Astrocyte (in vitro differentiated cells and primary cell): ENCODE measurements around the gene SF1. TPM values are rescaled to one million over a fixed set of nuclear protein-coding genes. Genes with fewer than 3 reads are reported as not detected.

Experiments
- DNase-seq: peaks from one replicate; pipeline ENCODE4 v3.0.0-alpha.2; 2010; ENCODE audit warnings: low read depth
- FAIRE-seq: peaks from 2 replicates; lab custom pipeline; 2011; peaks lifted over from hg19 to GRCh38; lab: Jason Lieb, UNC
- H2AFZ ChIP-seq: 2 replicates; pipeline ENCODE4 v1.6.0; 2012; ENCODE audit warnings: low read depth, low read length, inconsistent platforms
- H3K27ac ChIP-seq: 2 replicates; pipeline ENCODE4 v1.5.1; 2011; ENCODE audit warnings: low read depth, low read length, inconsistent platforms
- H3K27me3 ChIP-seq: 2 replicates; pipeline ENCODE4 v1.6.0; 2011; ENCODE audit warnings: low read length, inconsistent platforms; ENCODE audit not compliant: insufficient read depth
- H3K36me3 ChIP-seq: 2 replicates; pipeline ENCODE4 v1.5.1; 2011; ENCODE audit warnings: low read length, inconsistent platforms; ENCODE audit not compliant: insufficient read depth
- H3K4me1 ChIP-seq: 2 replicates; pipeline ENCODE4 v1.5.1; 2011; ENCODE audit warnings: low read length, inconsistent platforms; ENCODE audit not compliant: insufficient read depth
- H3K4me2 ChIP-seq: 2 replicates; pipeline ENCODE4 v1.6.0; 2012; ENCODE audit warnings: low read length, inconsistent platforms
- H3K4me3 ChIP-seq: 2 replicates; pipeline ENCODE4 v1.5.1; 2011; ENCODE audit warnings: low read depth, mild to moderate bottlenecking, low read length, inconsistent platforms; ENCODE audit not compliant: insufficient read depth
- H3K79me2 ChIP-seq: 2 replicates; pipeline ENCODE4 v1.6.0; 2012; ENCODE audit warnings: mild to moderate bottlenecking, low read length, inconsistent platforms; ENCODE audit not compliant: insufficient read depth
- H3K9ac ChIP-seq: 2 replicates; pipeline ENCODE4 v1.6.0; 2012; ENCODE audit warnings: mild to moderate bottlenecking, low read length, inconsistent platforms
- H3K9me3 ChIP-seq: 2 replicates; pipeline ENCODE4 v1.5.1; 2012; ENCODE audit warnings: low read depth, mild to moderate bottlenecking, low read length, inconsistent platforms; ENCODE audit not compliant: insufficient read depth
- H4K20me1 ChIP-seq: 2 replicates; pipeline ENCODE4 v1.6.0; 2012; ENCODE audit warnings: low read length, inconsistent platforms; ENCODE audit not compliant: insufficient read depth
- H3K27ac Mint-ChIP-seq: one replicate; pipeline ENCODE4 v1.8.0; 2021; ENCODE audit warnings: mild to moderate bottlenecking, mixed read lengths; ENCODE audit not compliant: unreplicated experiment
- H3K27me3 Mint-ChIP-seq: one replicate; pipeline ENCODE4 v1.8.0; 2021; ENCODE audit warnings: low read depth, mixed read lengths; ENCODE audit not compliant: unreplicated experiment
- H3K36me3 Mint-ChIP-seq: one replicate; pipeline ENCODE4 v1.8.0; 2021; ENCODE audit warnings: low read depth, mixed read lengths; ENCODE audit not compliant: unreplicated experiment
- H3K4me1 Mint-ChIP-seq: one replicate; pipeline ENCODE4 v1.8.0; 2021; ENCODE audit warnings: low read depth, mixed read lengths; ENCODE audit not compliant: unreplicated experiment
- H3K4me3 Mint-ChIP-seq: one replicate; pipeline ENCODE4 v1.8.0; 2021; ENCODE audit warnings: mild to moderate bottlenecking, moderate library complexity, mixed read lengths; ENCODE audit not compliant: unreplicated experiment
- H3K9me3 Mint-ChIP-seq: one replicate; pipeline ENCODE4 v1.8.0; 2021; ENCODE audit warnings: mild to moderate bottlenecking, mixed read lengths; ENCODE audit not compliant: unreplicated experiment
- CTCF ChIP-seq: IDR thresholded peaks from 2 replicates; pipeline ENCODE4 v1.5.1; 2011; ENCODE audit warnings: low read depth, mild to moderate bottlenecking, inconsistent platforms, low read length, moderate library complexity; ENCODE audit not compliant: insufficient read depth
- EZH2 ChIP-seq: IDR thresholded peaks from 2 replicates; pipeline ENCODE4 v1.6.1; 2012; ENCODE audit warnings: mild to moderate bottlenecking, low read length, inconsistent platforms; ENCODE audit not compliant: insufficient read depth
- total RNA-seq: library from RNA; stranded (reverse); gene quantifications from 2 replicates; pipeline ENCODE4 v1.2.1, GENCODE V29; 2021

The SF1 gene
- total RNA-seq, 1 donor from 2014 or later, result 215 TPM

- DNase-seq (no peak), FAIRE-seq (no peak)
- H3K36me3 Mint-ChIP-seq, result peaks cover 5% of the 10 kb centered on the region
- no peak overlapping the region for H3K9ac ChIP-seq
- H3K4me3 ChIP-seq, result no peak overlapping the region
- no peak overlapping the region for H3K4me2 ChIP-seq
- no peaks in the 10 kb centered on the region for H4K20me1 ChIP-seq
- H3K79me2 ChIP-seq, result no peaks in the 10 kb centered on the region
- no peaks in the 10 kb centered on the region for H3K27me3 ChIP-seq
- no peak overlapping the region for H2AFZ ChIP-seq
- no peaks in the 10 kb centered on the region for H3K9me3 ChIP-seq
- no peaks in the 10 kb centered on the region for H3K36me3 ChIP-seq
- no peaks in the 10 kb centered on the region for H3K4me1 Mint-ChIP-seq
- H3K27ac Mint-ChIP-seq, result no peak overlapping the region
- H3K9me3 Mint-ChIP-seq, result no peaks in the 10 kb centered on the region
- TF ChIP-seq CTCF, result no peak
- TF ChIP-seq EZH2, result no peak
- no peaks in the 10 kb centered on the region for H3K4me1 ChIP-seq
- H3K27me3 Mint-ChIP-seq, result no peaks in the 10 kb centered on the region
- H3K4me3 Mint-ChIP-seq, result no peak overlapping the region
- no peak overlapping the region for H3K27ac ChIP-seq
Measured at GRCh38 chr11:64796047-64796756, 17.9 kb upstream of the SF1 start.

- H4K20me1 ChIP-seq, result no peaks in the 10 kb centered on the region
- H3K27ac ChIP-seq, result no peak overlapping the region
- Mint-ChIP-seq H3K4me1 (no peaks in the 10 kb centered on the region), H3K9me3 (no peaks in the 10 kb centered on the region), H3K27me3 (no peaks in the 10 kb centered on the region), H3K4me3 (no peak overlapping the region), H3K36me3 (peaks cover 9% of the 10 kb centered on the region), H3K27ac (no peak overlapping the region)
- H3K9me3 ChIP-seq, result no peaks in the 10 kb centered on the region
- H3K4me1 ChIP-seq, result no peaks in the 10 kb centered on the region
- TF ChIP-seq CTCF (no peak), EZH2 (no peak)
- H3K27me3 ChIP-seq, result no peaks in the 10 kb centered on the region
- H3K79me2 ChIP-seq, result no peaks in the 10 kb centered on the region
- H3K4me3 ChIP-seq, result no peak overlapping the region
- no peak overlapping the region for H3K4me2 ChIP-seq
- H3K36me3 ChIP-seq, result no peaks in the 10 kb centered on the region
- H2AFZ ChIP-seq, result no peak overlapping the region
- FAIRE-seq (no peak), DNase-seq (no peak)
- H3K9ac ChIP-seq, result no peak overlapping the region
Measured at GRCh38 chr11:64794526-64794925, 16.2 kb upstream of the SF1 start.
